ENCODE results near the gene ITIH5. TPM values are rescaled to one million over a fixed set of nuclear protein-coding genes. Genes with fewer than 3 reads are reported as not detected.
A peak's percentile ranks its signal among the peaks of the same experiment; 100 is the strongest.

The ITIH5 gene
- total and polyA plus RNA-seq, 10 donors, result 0.59 to 5.2 (median 1.7) TPM

DNA sequence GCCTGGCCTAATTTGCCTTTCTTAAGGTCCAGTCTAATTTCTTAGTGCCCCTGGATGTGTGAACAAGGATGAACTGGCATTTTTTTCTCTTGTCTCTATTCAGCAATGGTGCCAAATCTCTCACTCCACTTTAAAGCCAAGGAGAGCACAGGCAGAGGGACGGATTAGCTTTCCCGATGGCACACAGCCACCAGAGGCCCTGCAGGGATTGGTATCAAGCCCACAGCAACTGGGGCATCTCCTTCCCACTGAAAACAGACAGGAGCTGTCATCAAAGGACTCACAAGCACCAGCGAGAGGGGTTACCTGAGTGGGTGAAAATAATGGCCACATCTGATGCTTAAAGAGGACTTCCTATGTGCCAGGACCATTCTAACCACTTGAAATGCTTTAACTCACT, 83.1 kb downstream of the ITIH5 start:
- H3K27ac ChIP-seq, result no peak overlapping the region
- H3K4me3 ChIP-seq, result no peak overlapping the region
- no peaks in the 10 kb centered on the region for H3K4me1 ChIP-seq
- 77 to 92% (median 90%) methylated on average over 3 of the region's 3 CpGs for WGBS, 5 donors
- intact Hi-C loops (cut with DNase I; ENCODE audit: low total_unique reads), result no loop called here
- H3K9me3 ChIP-seq, result no peaks in the 10 kb centered on the region
- H3K36me3 ChIP-seq, result no peaks in the 10 kb centered on the region
- no peaks in the 10 kb centered on the region for H3K27me3 ChIP-seq (replicated peaks in 1 of 7)
- no peak for DNase-seq
- no peak for TF ChIP-seq POLR2AphosphoS5 (IDR thresholded peaks at IDR 0.05)
- no peak for TF ChIP-seq POLR2A (IDR thresholded peaks at IDR 0.05)
- TF ChIP-seq, protein P1, sequence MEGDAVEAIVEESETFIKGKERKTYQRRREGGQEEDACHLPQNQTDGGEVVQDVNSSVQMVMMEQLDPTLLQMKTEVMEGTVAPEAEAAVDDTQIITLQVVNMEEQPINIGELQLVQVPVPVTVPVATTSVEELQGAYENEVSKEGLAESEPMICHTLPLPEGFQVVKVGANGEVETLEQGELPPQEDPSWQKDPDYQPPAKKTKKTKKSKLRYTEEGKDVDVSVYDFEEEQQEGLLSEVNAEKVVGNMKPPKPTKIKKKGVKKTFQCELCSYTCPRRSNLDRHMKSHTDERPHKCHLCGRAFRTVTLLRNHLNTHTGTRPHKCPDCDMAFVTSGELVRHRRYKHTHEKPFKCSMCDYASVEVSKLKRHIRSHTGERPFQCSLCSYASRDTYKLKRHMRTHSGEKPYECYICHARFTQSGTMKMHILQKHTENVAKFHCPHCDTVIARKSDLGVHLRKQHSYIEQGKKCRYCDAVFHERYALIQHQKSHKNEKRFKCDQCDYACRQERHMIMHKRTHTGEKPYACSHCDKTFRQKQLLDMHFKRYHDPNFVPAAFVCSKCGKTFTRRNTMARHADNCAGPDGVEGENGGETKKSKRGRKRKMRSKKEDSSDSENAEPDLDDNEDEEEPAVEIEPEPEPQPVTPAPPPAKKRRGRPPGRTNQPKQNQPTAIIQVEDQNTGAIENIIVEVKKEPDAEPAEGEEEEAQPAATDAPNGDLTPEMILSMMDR (IDR thresholded peaks at IDR 0.05 in 8 of 11, conservative IDR thresholded peaks at IDR 0.05 in 3 of 11), result no peak

DNA sequence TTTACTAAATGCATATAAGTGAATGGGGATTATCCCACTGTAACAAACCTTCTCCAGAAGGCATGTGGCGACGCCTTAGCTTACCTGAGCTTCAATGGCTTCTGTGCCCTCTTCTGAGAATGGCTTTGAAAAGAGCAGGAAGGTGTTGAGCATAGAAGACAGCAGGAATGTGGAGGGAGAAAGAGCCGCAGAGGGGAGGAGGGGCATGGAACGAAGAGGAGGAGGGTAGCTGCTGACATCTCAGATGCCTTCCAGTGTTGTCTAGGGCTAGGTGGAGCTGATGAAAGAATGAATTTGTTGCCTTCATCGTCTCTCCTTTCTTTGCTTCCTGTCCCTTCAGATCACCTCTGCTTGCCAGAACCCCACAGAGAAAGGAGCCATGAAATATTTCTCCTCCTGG, 86.2 kb downstream of the ITIH5 start:
- Histone ChIP-seq H3K27me3 (replicated peaks in 1 of 7) (peaks cover 0 to 5% (median 0%) of the 10 kb centered on the region in 7 donors), H3K27ac (no peak overlapping the region), H3K9me3 (no peaks in the 10 kb centered on the region), H3K4me1 (no peaks in the 10 kb centered on the region), H3K4me3 (no peak overlapping the region), H3K36me3 (no peaks in the 10 kb centered on the region)
- 79 to 94% (median 88%) methylated on average over 5 of the region's 5 CpGs for WGBS, 5 donors
- intact Hi-C loops (cut with DNase I; ENCODE audit: low total_unique reads), result no loop called here
- DNase-seq, result peak; percentile 19
- TF ChIP-seq, protein P1 (IDR thresholded peaks at IDR 0.05 in 8 of 11, conservative IDR thresholded peaks at IDR 0.05 in 3 of 11), result no peak
- TF ChIP-seq POLR2AphosphoS5 (IDR thresholded peaks at IDR 0.05), result no peak

DNA sequence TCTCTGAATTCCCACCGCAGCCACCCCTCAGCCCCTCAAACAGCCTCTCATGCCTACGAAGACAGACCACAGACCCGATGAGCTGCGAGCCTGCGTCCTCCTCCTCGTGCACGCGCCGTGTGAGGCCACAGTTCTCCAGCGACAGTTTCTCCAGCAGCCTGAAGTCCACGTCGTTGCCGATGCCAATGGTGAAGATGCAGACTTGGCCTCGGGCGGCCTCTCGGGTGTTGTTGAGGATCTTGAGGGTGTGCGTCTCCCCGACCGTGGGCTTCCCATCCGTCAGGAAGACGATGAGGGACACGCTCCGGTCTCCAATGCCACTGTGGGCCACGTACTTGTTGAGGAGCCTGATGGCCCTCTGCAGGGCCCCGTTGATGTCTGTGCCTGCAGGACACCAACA, 87.1 kb downstream of the ITIH5 start:
- intact Hi-C loops (cut with DNase I; ENCODE audit: low total_unique reads), result no loop called here
- H3K4me3 ChIP-seq, result no peak overlapping the region
- H3K27me3 ChIP-seq (replicated peaks in 1 of 7), result peaks cover 0 to 5% (median 0%) of the 10 kb centered on the region in 7 donors
- 93 to 96% (median 94%) methylated on average over 23 to 25 of the region's 25 CpGs for WGBS, 5 donors
- H3K9me3 ChIP-seq, result no peaks in the 10 kb centered on the region
- no peak for TF ChIP-seq POLR2AphosphoS5 (IDR thresholded peaks at IDR 0.05)
- TF ChIP-seq, protein P1 (IDR thresholded peaks at IDR 0.05 in 8 of 11, conservative IDR thresholded peaks at IDR 0.05 in 3 of 11), result no peak
- no peak for TF ChIP-seq POLR2A (IDR thresholded peaks at IDR 0.05)
- peak; percentile 68 for DNase-seq
- H3K27ac ChIP-seq, result no peak overlapping the region
- H3K36me3 ChIP-seq, result no peaks in the 10 kb centered on the region
- no peaks in the 10 kb centered on the region for H3K4me1 ChIP-seq

DNA sequence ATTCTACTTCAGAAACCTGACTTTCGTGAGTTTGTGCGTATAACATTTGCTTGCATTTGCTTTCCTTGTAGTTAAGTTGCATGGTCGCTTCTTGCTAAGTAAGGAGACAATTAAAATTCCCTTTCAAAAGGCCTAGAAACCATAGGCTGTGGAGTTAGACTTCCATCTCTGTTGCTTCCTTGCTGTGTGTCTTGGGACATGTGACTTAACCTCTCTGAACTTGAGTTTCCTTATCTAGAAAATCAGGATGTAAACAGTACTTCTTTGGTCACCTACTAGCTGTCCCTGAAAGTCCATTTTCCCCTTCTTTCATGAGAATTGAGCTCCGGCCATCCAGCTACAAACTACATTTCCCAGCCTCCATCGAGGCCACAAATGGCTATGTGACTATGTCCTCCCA, 89.2 kb downstream of the ITIH5 start:
- H3K27me3 ChIP-seq (replicated peaks in 1 of 7), result peaks cover 0 to 5% (median 0%) of the 10 kb centered on the region in 7 donors
- peak; percentile 9 for DNase-seq
- H3K36me3 ChIP-seq, result no peaks in the 10 kb centered on the region
- no peaks in the 10 kb centered on the region for H3K4me1 ChIP-seq
- H3K4me3 ChIP-seq, result no peak overlapping the region
- TF ChIP-seq, protein P1 (IDR thresholded peaks at IDR 0.05 in 8 of 11, conservative IDR thresholded peaks at IDR 0.05 in 3 of 11), result no peak
- TF ChIP-seq POLR2A (IDR thresholded peaks at IDR 0.05) (no peak), POLR2AphosphoS5 (IDR thresholded peaks at IDR 0.05) (no peak)
- H3K27ac ChIP-seq, result no peak overlapping the region
- WGBS, 5 donors, result 83 to 97% (median 92%) methylated on average over 5 of the region's 5 CpGs
- no peaks in the 10 kb centered on the region for H3K9me3 ChIP-seq
- intact Hi-C loops (cut with DNase I; ENCODE audit: low total_unique reads), result no loop called here

Measured in spleen (tissue), 11 donors.